ENCODE measurements around the gene ATF4.

DNA sequence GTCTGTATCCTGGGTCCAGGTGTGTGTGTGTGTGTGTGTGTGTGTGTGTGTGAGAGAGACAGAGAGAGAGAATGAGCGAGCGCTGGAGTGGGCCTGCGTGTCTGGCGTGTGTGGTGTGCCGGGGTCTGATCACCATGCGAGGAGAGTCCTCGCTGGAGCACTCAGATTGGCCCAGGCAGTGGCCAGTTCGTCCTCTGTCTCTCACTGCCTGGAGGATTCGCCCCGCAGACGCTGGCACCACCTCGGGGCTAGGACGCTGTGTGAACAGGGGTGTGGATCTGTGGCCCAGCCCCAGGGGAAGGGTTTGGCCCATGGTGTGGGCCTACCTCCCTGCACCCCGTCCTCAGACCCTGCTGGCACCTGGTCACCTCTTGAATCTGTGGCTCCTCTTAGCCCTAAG lies 38.6 kb downstream of the ATF4 start:
- TF ChIP-seq, protein P1, sequence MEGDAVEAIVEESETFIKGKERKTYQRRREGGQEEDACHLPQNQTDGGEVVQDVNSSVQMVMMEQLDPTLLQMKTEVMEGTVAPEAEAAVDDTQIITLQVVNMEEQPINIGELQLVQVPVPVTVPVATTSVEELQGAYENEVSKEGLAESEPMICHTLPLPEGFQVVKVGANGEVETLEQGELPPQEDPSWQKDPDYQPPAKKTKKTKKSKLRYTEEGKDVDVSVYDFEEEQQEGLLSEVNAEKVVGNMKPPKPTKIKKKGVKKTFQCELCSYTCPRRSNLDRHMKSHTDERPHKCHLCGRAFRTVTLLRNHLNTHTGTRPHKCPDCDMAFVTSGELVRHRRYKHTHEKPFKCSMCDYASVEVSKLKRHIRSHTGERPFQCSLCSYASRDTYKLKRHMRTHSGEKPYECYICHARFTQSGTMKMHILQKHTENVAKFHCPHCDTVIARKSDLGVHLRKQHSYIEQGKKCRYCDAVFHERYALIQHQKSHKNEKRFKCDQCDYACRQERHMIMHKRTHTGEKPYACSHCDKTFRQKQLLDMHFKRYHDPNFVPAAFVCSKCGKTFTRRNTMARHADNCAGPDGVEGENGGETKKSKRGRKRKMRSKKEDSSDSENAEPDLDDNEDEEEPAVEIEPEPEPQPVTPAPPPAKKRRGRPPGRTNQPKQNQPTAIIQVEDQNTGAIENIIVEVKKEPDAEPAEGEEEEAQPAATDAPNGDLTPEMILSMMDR (conservative IDR thresholded peaks at IDR 0.05) = no peak
- TF ChIP-seq EZH2 (IDR thresholded peaks at IDR 0.05; ENCODE audit: low read depth) = no peak

Data from PC-9 (cell line).